ENCODE measurements around the gene RASAL2.
"Not testable (repeated sequence)": the region's sequence is repeated elsewhere in the genome, so short reads cannot be mapped to it uniquely, and the experiment has no call there.

Gene RASAL2

GRCh38 chr1:178165196-178165595 is 71.3 kb downstream of the RASAL2 start:
- DNase-seq (ENCODE audit: low read depth), result no peak

GRCh38 chr1:178166429-178167024 is 72.6 kb downstream of the RASAL2 start:
- no peak for DNase-seq (ENCODE audit: low read depth)

- no peak for DNase-seq (ENCODE audit: low read depth)
Measured at GRCh38 chr1:178168536-178168935, 74.6 kb downstream of the RASAL2 start.

- DNase-seq (ENCODE audit: low read depth), result no peak
Measured at GRCh38 chr1:178169649-178170048, 75.7 kb downstream of the RASAL2 start.

GRCh38 chr1:178172939-178173338 is 79.0 kb downstream of the RASAL2 start:
- peak; percentile 41 for DNase-seq (ENCODE audit: low read depth)

- DNase-seq (ENCODE audit: low read depth), result no peak
Measured at GRCh38 chr1:178174539-178174938, 80.6 kb downstream of the RASAL2 start.

GRCh38 chr1:178180405-178180804 is 86.5 kb downstream of the RASAL2 start:
- DNase-seq (ENCODE audit: low read depth), result no peak

- peak; percentile 9 for DNase-seq (ENCODE audit: low read depth)
Measured at GRCh38 chr1:178183796-178184195, 89.9 kb downstream of the RASAL2 start.

- DNase-seq (ENCODE audit: low read depth), result no peak
Measured at GRCh38 chr1:178188306-178188705, 94.4 kb downstream of the RASAL2 start.

GRCh38 chr1:178189814-178190213 is 95.9 kb downstream of the RASAL2 start:
- peak; percentile 9 for DNase-seq (ENCODE audit: low read depth)

- no peak for DNase-seq (ENCODE audit: low read depth)
Measured at GRCh38 chr1:178190881-178191280, 97.0 kb downstream of the RASAL2 start.

- peak; percentile 82 for DNase-seq (ENCODE audit: low read depth)
Measured at GRCh38 chr1:178192686-178193085, 98.8 kb downstream of the RASAL2 start.

- DNase-seq (ENCODE audit: low read depth), result no peak
Measured at GRCh38 chr1:178196631-178197030, 102.7 kb downstream of the RASAL2 start.

- not testable (repeated sequence) for DNase-seq (ENCODE audit: low read depth)
Measured at GRCh38 chr1:178202095-178202494, 108.2 kb downstream of the RASAL2 start.

- not testable (repeated sequence) for DNase-seq (ENCODE audit: low read depth)
Measured at GRCh38 chr1:178202546-178202945, 108.6 kb downstream of the RASAL2 start.

GRCh38 chr1:178208269-178208856 is 114.5 kb downstream of the RASAL2 start:
- DNase-seq (ENCODE audit: low read depth), result not testable (repeated sequence)

- DNase-seq (ENCODE audit: low read depth), result no peak
Measured at GRCh38 chr1:178209935-178210334, 116.0 kb downstream of the RASAL2 start.

- DNase-seq (ENCODE audit: low read depth), result no peak
Measured at GRCh38 chr1:178218550-178218949, 124.6 kb downstream of the RASAL2 start.

- DNase-seq (ENCODE audit: low read depth), result peak; percentile 24
Measured at GRCh38 chr1:178220094-178220493, 126.2 kb downstream of the RASAL2 start.

- DNase-seq (ENCODE audit: low read depth), result no peak
Measured at GRCh38 chr1:178223289-178223688, 129.4 kb downstream of the RASAL2 start.

- no peak for DNase-seq (ENCODE audit: low read depth)
Measured at GRCh38 chr1:178224358-178224757, 130.5 kb downstream of the RASAL2 start.

GRCh38 chr1:178230881-178231409 is 137.0 kb downstream of the RASAL2 start:
- DNase-seq (ENCODE audit: low read depth), result no peak

- no peak for DNase-seq (ENCODE audit: low read depth)
Measured at GRCh38 chr1:178232108-178232507, 138.2 kb downstream of the RASAL2 start.

- DNase-seq (ENCODE audit: low read depth), result peak; percentile 58
Measured at GRCh38 chr1:178232949-178233348, 139.0 kb downstream of the RASAL2 start.

Data from fibroblast of gingiva (primary cell).